Smooth muscle cell (in vitro differentiated cells): ENCODE data around the gene SNX8. TPM values are rescaled to one million over a fixed set of nuclear protein-coding genes. Genes with fewer than 3 reads are reported as not detected.

ENCODE experiments used
- DNase-seq: peaks from one replicate; lab custom pipeline; 2025; ENCODE audit not compliant: unreplicated experiment; lab: John Stamatoyannopoulos, UW
- H2AFZ ChIP-seq: fragments of 200-600 bp; sonication (generic); 2 replicates; pipeline ENCODE4 v1.6.0; 2016; ENCODE audit warnings: antibody characterized with exemption, low read depth, mild to moderate bottlenecking
- H3F3A ChIP-seq: fragments of 200-600 bp; sonication (generic); 2 replicates; pipeline ENCODE4 v1.6.0; 2017; ENCODE audit warnings: antibody characterized with exemption, low read depth
- H3K27ac ChIP-seq: fragments of 200-600 bp; sonication (generic); 2 replicates; pipeline ENCODE4 v1.5.1; 2016; ENCODE audit warnings: low read depth, mild to moderate bottlenecking
- H3K27me3 ChIP-seq: fragments of 200-600 bp; sonication (generic); 2 replicates; pipeline ENCODE4 v1.6.1; 2016; ENCODE audit warnings: low read depth, mild to moderate bottlenecking
- H3K36me3 ChIP-seq: fragments of 200-600 bp; sonication (generic); 2 replicates; pipeline ENCODE4 v1.5.1; 2016; ENCODE audit warnings: low read depth
- H3K4me1 ChIP-seq: fragments of 200-600 bp; sonication (generic); 2 replicates; pipeline ENCODE4 v1.5.1; 2016; ENCODE audit warnings: low read depth
- H3K4me2 ChIP-seq: fragments of 200-600 bp; sonication (generic); 2 replicates; pipeline ENCODE4 v1.6.0; 2016; ENCODE audit warnings: mild to moderate bottlenecking
- H3K4me3 ChIP-seq: fragments of 200-600 bp; sonication (generic); 2 replicates; pipeline ENCODE4 v1.5.1; 2016; ENCODE audit warnings: mild to moderate bottlenecking
- H3K79me2 ChIP-seq: fragments of 200-600 bp; sonication (generic); 2 replicates; pipeline ENCODE4 v1.6.0; 2016; ENCODE audit warnings: low read depth, mild to moderate bottlenecking
- H3K9ac ChIP-seq: fragments of 200-600 bp; sonication (generic); 2 replicates; pipeline ENCODE4 v1.6.0; 2016; ENCODE audit warnings: low read depth
- H3K9me3 ChIP-seq: fragments of 200-600 bp; sonication (generic); replicated peaks from 2 replicates; pipeline ENCODE4 v1.5.1; 2016; ENCODE audit warnings: low read depth
- H4K20me1 ChIP-seq: fragments of 200-600 bp; sonication (generic); 2 replicates; pipeline ENCODE4 v1.6.0; 2016; ENCODE audit warnings: low read depth
- WGBS: methylation state at CpG from one replicate; pipeline ENCODE4 v1.1.7; 2016; ENCODE audit warnings: low lambda C conversion rate; 5-methylcytosine and 5-hydroxymethylcytosine counted together
- polyA plus RNA-seq: library from polyadenylated mRNA; unstranded; fragments of >200 nt; fragmentation: Nextera tagmentation; extraction: Ambion mirVana; gene quantifications from 2 replicates; pipeline ENCODE4 v1.2.1, GENCODE V29; 2016
- total RNA-seq: library from RNA; depleted of rRNA; stranded (reverse); fragments of >200 nt; gene quantifications from 2 replicates; pipeline ENCODE4 v1.2.3, GENCODE V29; 2014
- TF ChIP-seq, protein P1 (sequence below): fragments of 200-600 bp; sonication (generic); IDR thresholded peaks from 2 replicates; pipeline ENCODE4 v1.5.1; 2017; ENCODE audit warnings: borderline replicate concordance, mild to moderate bottlenecking, antibody characterized with exemption; ENCODE audit not compliant: insufficient read depth, poor library complexity, severe bottlenecking

The SNX8 gene
- total and polyA plus RNA-seq, 2 experiments from 2014 or later, result 46.9 to 49.9 TPM

DNA sequence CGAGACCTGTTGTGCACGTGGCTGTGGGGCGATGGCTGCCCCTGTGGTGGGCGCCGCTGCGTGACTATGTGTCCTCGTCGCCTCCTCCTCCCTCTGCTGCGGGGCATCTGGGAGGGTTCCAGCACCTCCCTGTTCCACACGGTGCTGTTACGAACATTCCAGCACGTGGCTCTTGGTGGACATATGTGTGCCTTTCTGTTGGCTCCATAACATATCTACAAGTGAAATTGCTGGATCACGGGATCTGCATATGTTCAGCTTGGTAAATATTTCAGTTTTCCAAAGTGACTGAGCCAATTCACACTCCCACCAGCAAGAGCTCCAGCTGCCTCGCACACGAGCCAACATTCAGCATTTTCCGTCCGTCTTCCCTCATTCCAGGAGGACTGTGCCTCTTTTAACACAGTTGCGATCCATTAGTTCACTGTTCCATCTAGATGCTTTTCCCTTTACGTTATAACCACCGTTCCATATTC lies 25.1 kb downstream of the SNX8 start:
- no peak overlapping the region for H3K27ac ChIP-seq

DNA sequence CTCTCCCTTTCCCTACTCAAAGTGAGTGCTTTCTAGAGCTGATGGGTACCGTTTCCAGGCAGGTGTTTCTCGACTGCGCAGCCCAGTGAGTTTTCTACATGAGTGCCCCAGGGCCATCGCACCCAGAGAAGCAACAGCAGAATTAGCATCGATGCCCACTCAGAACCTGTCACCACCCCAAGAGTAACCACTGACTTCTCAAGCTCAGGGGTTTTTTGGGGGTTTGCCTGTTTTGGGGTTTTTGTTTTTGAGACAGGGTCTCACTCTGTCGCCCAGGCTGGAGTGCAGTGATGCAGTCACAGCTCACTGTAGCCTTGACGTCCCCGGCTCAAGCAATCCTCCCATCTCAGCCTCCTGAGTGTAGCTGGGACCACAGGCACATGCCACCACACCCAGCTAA lies 25.7 kb downstream of the SNX8 start:
- no peak overlapping the region for H2AFZ ChIP-seq
- WGBS, result 99% methylated on average over 8 of the region's 8 CpGs
- no peaks in the 10 kb centered on the region for H3K9me3 ChIP-seq
- TF ChIP-seq, protein P1, sequence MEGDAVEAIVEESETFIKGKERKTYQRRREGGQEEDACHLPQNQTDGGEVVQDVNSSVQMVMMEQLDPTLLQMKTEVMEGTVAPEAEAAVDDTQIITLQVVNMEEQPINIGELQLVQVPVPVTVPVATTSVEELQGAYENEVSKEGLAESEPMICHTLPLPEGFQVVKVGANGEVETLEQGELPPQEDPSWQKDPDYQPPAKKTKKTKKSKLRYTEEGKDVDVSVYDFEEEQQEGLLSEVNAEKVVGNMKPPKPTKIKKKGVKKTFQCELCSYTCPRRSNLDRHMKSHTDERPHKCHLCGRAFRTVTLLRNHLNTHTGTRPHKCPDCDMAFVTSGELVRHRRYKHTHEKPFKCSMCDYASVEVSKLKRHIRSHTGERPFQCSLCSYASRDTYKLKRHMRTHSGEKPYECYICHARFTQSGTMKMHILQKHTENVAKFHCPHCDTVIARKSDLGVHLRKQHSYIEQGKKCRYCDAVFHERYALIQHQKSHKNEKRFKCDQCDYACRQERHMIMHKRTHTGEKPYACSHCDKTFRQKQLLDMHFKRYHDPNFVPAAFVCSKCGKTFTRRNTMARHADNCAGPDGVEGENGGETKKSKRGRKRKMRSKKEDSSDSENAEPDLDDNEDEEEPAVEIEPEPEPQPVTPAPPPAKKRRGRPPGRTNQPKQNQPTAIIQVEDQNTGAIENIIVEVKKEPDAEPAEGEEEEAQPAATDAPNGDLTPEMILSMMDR, result no peak
- no peaks in the 10 kb centered on the region for H3F3A ChIP-seq
- no peak overlapping the region for H3K9ac ChIP-seq
- no peak overlapping the region for H3K4me3 ChIP-seq
- DNase-seq, result no peak
- no peaks in the 10 kb centered on the region for H3K27me3 ChIP-seq
- H3K4me2 ChIP-seq, result no peak overlapping the region
- no peaks in the 10 kb centered on the region for H3K36me3 ChIP-seq
- H3K79me2 ChIP-seq, result no peaks in the 10 kb centered on the region
- H4K20me1 ChIP-seq, result peaks cover 48% of the 10 kb centered on the region
- H3K27ac ChIP-seq, result no peak overlapping the region
- H3K4me1 ChIP-seq, result no peaks in the 10 kb centered on the region

More for the DNA sequence above, 25.1 kb downstream of the SNX8 start:
- TF ChIP-seq, protein P1, result no peak
- no peaks in the 10 kb centered on the region for H3K27me3 ChIP-seq
- no peak overlapping the region for H2AFZ ChIP-seq
- no peak overlapping the region for H3K4me3 ChIP-seq
- no peaks in the 10 kb centered on the region for H3K36me3 ChIP-seq
- no peaks in the 10 kb centered on the region for H3F3A ChIP-seq
- no peak overlapping the region for H3K9ac ChIP-seq
- WGBS, result 95% methylated on average over 20 of the region's 20 CpGs
- H3K9me3 ChIP-seq, result no peaks in the 10 kb centered on the region
- no peaks in the 10 kb centered on the region for H3K79me2 ChIP-seq
- DNase-seq, result no peak
- peaks cover 43% of the 10 kb centered on the region for H4K20me1 ChIP-seq
- no peaks in the 10 kb centered on the region for H3K4me1 ChIP-seq
- H3K4me2 ChIP-seq, result no peak overlapping the region

DNA sequence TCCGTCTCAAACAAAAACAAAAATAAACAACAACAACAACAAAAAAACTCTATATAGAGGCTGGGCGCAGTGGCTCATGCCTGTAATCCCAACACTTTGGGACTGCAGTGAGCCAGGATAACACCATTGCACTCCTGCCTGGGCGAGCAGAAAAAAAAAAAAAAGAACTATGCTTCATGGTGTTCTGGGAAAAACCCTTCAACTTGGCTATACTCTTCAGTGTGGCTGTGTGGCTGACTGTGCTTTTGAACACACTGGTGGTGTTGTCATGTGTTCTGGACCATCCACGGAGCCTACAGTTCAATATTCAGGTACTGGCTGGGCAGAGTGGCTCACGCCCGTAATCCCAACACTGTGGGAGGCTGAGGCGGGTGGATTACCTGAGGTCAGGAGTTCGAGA lies 26.5 kb downstream of the SNX8 start:
- no peak overlapping the region for H2AFZ ChIP-seq
- TF ChIP-seq, protein P1, result no peak

DNA sequence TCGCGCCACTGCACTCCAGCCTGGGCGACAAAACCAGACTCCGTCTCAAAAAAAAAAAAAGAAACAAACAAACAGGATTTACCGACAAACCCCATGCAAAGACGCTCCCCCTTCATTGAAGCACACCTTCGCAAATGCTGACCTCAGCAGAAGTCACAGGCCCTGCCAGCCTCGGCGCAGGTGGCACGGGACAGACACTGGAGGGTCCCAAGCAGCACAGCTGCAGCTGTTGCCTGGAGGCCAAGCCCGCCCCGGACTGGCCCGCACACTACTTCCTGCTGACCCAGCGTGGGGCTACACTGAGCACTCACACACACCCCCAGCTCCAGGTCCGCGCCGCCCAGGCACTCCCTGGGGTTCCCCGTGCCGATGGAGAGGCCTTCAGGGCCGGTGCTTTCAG lies 31.2 kb downstream of the SNX8 start:
- DNase-seq, result no peak
- Histone ChIP-seq H3K4me3 (no peak overlapping the region), H3K27me3 (no peaks in the 10 kb centered on the region), H3K79me2 (peaks cover 4% of the 10 kb centered on the region), H2AFZ (no peak overlapping the region), H3K4me1 (no peaks in the 10 kb centered on the region), H3K4me2 (no peak overlapping the region), H3K36me3 (no peaks in the 10 kb centered on the region), H3K9me3 (no peaks in the 10 kb centered on the region), H3K9ac (no peak overlapping the region), H3F3A (no peaks in the 10 kb centered on the region), H3K27ac (no peak overlapping the region), H4K20me1 (peaks cover 73% of the 10 kb centered on the region)
- TF ChIP-seq, protein P1, result no peak
- WGBS, result 97% methylated on average over 20 of the region's 20 CpGs

More for the DNA sequence above, 26.5 kb downstream of the SNX8 start:
- no peak overlapping the region for H3K27ac ChIP-seq
- no peaks in the 10 kb centered on the region for H3F3A ChIP-seq
- no peak overlapping the region for H3K9ac ChIP-seq
- no peaks in the 10 kb centered on the region for H3K36me3 ChIP-seq
- peaks cover 54% of the 10 kb centered on the region for H4K20me1 ChIP-seq
- no peaks in the 10 kb centered on the region for H3K4me1 ChIP-seq
- 97% methylated on average over 8 of the region's 8 CpGs for WGBS
- H3K9me3 ChIP-seq, result no peaks in the 10 kb centered on the region
- no peak overlapping the region for H3K4me2 ChIP-seq
- DNase-seq, result no peak
- H3K27me3 ChIP-seq, result no peaks in the 10 kb centered on the region
- no peaks in the 10 kb centered on the region for H3K79me2 ChIP-seq
- H3K4me3 ChIP-seq, result no peak overlapping the region
